Activated CD4-positive, alpha-beta T cell treated with anti-CD3 and anti-CD28 coated beads, Interleukin-2, amount 50 U/mL, for 4 hours (primary cell): ENCODE results near the gene PHACTR2.
"Not testable (repeated sequence)": the region's sequence is repeated elsewhere in the genome, so short reads cannot be mapped to it uniquely, and the experiment has no call there.

Experiments
- DNase-seq, 2 experiments: peaks; one replicate each; pipeline ENCODE4 v3.0.0-alpha.2; 2020

Gene PHACTR2

DNA sequence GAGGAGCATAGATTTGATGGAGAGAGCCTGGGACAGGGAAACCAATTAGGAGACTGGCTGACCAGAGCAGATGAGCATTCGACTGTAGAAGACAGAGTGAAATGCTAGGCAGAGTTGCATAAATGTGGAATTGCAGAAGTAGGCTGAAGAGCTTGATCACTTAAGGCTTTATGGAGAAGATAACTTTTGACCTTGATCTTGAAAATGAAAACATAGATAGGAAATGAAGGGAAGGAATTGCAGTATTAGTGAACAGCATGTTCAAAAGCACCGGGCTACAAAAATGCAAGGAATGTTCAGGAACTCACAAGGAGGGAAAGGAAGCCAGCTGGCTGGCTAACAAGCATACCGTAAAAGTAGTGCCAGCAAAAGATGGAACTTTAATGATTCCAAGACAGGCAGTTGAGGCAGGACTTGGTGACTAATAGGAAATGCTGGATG is 144.8 kb downstream of the PHACTR2 start:
- DNase-seq: no peak

DNA sequence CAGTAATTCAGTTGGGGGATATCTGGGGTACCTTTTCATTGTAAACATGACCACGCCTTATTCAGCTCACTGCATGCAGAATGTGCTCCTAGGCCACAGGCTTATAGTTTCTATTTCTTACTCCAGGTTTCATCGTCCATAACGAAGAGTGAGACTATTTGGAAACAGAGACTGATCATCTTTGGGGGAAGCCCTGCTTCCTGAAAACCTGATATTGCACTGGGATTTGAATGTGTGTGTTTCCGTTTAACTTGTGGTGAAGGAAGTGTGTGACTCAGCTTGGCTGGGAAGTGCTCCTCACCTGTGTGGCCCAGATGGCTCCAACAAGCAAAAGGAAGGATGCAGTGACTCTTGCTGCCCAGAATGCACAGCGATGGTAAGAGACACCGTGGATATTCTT is 145.8 kb downstream of the PHACTR2 start:
- DNase-seq: no peak

DNA sequence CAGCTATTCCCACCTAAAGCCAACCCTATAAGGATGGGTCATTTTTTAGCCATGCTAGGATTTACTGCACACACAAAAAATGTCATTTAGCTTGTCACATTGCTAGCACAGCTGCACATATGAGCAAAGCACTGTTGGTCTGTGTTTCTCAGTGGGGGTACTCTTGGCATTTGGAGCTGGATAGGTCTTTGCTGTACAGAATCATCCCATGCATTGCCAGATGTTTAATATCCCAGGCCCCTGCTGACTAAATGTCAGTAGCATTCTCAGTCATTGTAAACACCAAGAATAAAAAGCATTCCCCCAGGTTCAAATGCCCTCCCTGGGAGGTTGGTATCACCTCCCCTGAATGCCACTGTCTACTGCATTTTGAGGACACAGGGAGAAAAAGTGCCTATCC is 150.8 kb downstream of the PHACTR2 start:
- DNase-seq: no peak

DNA sequence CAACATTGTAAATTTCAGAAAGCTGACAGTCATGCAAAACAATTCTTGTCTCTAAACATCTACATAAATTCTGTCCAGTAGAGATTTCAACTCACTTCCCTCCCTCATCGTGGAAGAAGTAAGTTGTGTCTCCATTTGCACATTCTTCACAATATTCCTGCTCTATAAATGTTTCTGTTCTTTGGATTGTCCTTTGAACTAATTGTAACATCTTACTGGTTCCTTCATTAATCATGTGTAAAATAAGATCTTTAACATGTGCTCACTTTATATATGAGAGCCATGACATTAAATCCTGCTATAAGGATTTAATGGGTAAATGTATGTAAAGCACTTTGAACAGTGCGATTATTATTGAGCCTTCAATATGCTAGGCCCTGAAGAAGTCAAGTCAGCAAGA is 158.4 kb downstream of the PHACTR2 start:
- no peak for DNase-seq

DNA sequence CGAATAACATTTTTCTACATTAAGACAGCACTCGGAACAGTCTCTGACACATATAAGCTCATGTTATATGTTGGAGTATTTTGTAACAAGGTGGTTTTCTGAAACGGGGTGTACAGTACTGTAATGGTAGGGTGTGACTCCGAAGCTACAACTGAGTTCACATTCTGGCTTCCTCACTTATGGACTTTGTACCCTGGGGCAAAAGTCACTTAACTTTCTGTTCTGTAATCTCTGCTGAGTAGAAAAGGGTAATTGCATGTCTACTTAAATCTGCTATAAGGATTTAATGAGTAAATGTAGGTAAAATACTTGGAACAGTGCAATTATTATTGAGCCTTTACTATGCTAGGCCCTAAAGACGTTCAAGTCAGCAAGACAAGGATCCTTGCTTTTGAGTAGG is 160.6 kb downstream of the PHACTR2 start:
- DNase-seq: no peak

DNA sequence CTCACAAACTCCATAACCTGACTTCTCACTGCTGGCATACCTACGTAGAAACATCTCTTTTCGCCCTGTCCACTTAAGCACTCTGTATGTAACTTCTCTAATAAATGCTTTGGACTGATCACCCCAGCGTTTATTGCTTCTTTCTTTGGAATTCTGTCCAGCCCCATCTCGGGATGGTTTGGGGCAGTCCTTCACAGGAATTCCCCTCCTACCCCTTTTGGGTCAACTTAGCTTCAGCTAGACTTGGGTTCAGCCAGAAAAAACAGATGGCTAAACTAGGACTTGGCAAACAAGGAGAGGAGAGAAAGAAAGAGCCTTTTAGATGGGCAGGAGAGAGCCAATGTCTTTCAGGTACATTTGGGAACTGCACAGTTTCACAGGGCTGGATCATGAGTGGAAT is 161.4 kb downstream of the PHACTR2 start:
- no peak for DNase-seq

DNA sequence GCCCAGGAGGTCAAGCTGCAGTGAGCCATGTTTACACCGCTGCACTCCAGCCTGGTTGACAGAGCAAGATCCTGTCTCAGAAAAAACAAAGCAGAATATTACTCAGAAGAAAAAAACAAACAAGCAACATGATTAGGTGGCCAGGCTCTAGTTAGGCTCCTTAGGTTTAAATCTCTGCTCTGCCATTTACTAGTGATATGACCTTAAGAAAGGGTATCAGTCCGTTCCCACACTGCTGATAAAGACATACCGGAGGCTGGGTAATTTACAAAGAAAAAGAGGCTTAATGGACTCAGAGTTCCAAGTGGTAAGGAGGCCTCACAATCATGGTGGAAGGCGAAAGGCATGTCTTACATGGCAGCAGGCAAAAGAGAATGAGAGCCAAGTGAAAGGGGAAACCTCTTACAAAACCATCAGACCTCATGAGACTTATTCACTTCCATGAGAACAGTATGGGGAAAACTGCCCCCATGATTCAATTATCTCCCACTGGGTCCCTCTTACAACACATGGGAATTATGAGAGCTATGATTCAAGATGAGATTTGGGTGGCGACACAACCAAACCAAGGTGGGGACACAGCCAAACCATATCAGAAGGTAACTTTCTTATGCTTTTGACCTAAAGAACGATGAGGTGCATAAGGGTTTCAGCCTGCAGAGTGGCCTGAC is 163.0 kb downstream of the PHACTR2 start:
- no peak for DNase-seq

DNA sequence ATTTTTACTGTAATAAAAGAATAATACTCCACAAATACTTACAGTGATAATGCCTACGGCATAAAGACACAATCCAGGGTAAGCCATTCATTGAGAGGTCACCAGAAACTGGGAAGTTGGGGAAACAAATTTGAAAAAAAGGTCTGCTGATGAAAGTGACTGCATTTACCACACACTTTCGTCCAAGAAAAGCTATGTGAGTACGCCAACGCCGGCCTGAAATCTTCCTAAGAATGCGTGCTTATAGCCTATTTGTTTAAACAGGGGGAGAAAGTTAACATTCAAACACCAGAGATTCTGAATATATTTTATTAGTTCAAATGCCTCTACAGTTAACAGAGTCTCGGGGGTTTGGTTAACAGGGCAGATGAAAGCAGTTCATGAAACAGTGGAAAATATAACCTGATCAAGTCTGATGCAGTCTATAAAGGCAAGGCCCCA is 164.7 kb downstream of the PHACTR2 start:
- DNase-seq: no peak

DNA sequence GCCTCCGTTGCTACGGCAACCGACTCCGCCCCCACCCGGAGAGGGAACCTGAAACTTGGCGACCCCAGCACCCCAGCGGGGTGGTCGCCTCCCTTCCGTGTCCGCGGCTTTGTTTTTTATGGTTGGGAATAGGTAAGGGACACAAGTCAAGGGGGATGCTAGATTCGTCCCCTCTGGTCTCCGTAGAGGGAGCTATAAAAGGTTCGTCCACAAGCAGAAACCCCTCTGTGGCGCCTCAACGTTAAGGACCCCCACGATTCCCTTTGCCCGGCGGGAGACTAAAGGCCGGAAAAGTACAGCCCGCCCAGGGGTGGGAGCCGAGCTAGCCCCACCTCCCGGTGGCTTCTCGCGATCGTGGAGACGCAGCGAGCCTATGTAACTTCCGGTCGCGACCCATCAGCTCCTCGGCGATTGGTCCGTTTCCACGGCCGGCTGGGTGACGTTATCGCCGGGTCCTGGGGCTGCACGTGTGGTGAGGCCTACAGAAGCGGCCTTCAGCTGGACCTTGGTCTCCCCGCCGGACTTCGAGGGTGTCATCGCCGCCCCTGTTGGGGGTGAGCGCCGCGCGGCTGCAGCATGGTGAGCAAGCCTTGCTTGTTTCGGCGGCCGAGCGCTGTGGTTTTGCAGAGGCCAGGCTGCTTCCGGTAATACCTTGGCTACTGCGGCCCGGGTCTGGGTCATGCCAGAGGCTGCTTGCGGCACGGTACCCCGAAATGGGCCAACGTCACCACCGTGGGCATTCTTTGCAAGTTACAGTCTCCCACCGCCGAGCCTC is 165.3 kb downstream of the PHACTR2 start, which contains the start of gene LTV1:
Gene LTV1, plus strand, starts transcription at position 437 of the 775 bp plus-strand sequence. Its CDS starts 140 bp downstream, at position 577.
- peak; percentile 87 to 89 for DNase-seq

DNA sequence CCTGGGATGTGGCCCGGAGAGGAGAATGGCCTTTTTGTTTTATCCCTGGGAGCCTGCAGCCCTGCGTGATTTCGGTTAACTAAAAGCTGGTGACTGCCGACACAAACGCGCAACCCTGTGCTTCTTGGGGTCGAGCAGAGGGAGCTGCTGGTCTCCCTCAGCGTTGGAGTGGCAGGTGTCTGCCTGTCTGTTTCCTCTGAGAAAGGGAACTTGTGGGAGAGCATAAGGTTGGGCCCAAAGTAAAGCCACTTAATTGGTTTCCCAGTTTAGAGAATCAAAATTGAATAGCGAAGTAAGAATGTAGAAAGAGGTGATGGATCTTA is 165.9 kb downstream of the PHACTR2 start:
- no peak for DNase-seq

DNA sequence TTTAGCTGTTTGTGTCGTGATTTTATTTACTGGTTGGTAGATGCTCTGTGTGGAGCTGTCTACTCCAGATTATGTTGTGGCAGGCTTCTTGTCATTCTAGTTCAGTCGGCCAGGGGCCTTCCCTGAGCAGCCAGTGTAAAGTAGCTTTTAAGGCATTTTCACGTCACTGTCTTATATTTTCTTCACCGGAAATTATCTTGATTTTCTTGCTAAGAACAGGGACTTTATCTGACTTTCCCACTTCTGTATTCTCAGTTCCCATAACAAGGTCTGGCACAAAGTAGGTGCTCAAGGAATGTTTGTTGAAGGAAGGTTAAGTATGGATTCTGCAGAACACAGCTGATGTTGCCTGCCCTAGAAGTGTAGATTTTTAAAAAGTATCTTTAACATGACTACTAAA is 166.2 kb downstream of the PHACTR2 start:
- no peak for DNase-seq

DNA sequence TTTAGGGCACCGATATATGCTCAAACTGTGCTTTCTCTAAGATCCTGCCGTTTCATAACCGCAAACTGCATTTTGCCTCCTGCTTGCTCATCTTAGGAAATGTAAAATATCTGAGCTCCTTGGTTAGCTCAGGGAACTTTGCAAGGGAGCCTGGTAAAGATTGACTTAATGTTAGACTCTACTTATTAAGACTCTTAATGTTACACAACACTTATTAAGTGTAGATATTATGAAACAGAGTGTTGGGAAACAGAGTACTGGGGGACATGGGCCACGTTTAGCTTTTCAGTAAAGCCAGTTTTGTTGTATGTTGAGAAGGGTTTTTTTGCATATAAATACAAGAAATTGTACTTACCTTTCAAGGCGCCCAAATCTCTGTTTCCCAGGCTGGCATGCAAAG is 167.3 kb downstream of the PHACTR2 start:
- no peak for DNase-seq

DNA sequence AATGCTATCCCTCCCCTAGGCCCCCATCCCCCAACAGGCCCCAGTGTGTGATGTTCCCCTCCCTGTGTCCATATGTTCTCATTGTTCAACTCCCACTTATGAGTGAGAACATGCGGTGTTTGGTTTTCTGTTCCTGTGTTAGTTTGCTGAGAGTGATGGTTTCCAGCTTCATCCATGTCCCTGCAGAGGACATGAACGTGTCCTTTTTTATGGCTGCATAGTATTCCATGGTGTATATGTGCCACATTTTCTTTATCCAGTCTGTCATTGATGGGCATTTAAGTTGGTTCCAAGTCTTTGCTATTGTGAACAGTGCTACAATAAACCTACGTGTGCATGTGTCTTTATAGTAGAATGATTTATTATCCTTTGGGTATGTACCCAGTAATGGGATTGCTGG is 173.9 kb downstream of the PHACTR2 start:
- DNase-seq: not testable (repeated sequence)

DNA sequence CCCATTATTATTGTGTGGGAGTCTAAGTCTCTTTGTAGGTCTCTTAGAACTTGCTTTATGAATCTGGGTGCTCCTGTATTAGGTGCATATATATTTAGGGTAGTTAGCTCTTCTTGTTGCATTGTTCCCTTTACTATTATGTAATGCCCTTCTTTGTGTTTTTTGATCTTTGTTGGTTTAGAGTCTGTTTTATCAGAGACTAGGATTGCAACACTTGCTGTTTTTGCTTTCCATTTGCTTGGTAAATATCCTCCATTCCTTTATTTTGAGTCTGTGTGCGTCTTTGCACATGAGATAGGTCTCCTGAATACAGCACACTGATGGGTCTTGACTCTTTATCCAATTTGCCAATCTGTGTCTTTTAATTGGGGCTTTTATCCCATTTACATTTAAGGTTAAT is 177.3 kb downstream of the PHACTR2 start:
- DNase-seq: not testable (repeated sequence)

DNA sequence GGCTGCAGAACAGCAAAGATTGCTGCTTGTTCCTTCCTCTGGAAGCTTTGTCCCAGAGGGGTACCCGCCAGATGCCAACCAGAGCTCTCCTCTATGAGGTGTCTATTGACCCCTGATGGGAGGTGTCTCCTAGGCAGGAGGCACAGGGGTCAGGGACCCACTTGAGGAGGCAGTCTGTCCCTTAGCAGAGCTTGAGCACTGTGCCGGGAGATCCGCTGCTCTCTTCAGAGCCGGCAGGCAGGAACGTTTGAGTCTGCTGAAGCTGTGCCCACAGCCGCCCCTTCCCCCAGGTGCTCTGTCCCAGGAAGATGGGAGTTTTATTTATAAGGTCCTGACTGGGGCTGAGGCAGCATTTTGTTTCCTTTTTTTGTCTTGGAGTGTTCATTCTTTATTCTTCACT is 179.0 kb downstream of the PHACTR2 start:
- not testable (repeated sequence) for DNase-seq

DNA sequence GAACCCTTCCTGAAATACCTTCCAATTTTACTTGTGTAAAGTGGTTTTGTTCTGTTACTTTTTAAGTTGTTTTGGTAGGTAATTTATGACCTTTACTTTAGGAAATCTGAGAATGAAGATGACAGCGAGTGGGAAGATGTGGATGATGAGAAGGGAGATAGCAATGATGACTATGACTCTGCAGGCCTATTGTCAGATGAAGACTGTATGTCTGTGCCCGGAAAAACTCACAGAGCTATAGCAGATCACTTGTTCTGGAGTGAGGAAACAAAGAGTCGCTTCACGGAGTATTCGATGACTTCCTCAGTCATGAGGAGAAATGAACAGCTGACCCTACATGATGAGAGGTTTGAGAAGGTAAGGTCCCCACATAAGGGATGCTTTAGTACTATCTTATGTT is 179.9 kb downstream of the PHACTR2 start:
- no peak for DNase-seq

DNA sequence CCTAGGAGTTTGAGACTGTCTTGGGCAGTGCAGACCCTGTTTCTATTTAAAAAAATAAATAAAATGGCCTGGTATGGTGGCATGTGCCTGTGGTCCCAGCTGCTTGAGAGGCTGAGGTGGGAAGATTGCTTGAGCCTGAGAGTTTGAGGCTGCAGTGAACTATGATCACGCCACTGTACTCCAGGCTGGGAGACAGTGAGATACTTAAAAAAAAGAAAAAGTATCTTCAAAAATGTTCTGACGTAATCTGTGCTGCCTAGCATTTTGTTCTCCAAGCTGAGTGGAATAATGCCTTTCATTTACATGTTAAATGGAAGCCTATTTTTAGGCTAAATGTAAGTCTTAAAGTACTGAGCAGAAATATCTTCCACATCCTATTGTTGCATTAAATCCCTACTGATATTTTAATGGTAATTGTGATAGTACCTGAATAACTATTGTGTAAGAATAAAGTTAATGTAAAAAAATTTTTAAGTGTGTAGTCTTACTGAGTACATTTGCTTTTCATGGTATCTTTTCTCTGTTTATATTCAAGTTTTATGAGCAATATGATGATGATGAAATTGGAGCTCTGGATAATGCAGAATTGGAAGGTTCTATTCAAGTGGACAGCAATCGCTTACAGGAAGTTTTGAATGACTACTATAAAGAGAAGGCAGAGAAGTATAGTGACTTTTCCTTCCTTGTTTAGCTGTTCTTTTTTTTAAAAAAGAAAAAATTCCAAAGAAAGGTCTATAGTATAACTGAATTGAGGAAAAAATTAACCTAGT is 182.3 kb downstream of the PHACTR2 start:
- DNase-seq: no peak

DNA sequence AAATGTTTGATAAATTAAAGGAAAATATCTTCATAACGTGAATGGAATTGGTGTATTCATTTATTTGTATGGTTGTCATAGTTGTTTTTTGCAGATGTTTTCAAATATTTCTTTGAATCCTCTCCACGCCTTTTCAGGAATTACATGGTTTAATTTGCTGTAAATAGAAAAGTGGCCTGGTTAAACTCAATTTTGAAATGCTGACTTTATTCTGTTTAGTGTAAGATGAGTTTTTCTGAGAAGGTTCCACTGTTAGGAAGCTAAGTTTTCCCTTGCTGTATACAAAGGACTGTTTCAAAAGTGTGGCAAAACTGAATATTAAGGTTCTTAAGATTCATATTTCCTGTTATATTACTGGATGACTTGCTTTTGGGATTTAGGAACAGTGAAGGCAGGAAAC is 186.0 kb downstream of the PHACTR2 start:
- DNase-seq: no peak

DNA sequence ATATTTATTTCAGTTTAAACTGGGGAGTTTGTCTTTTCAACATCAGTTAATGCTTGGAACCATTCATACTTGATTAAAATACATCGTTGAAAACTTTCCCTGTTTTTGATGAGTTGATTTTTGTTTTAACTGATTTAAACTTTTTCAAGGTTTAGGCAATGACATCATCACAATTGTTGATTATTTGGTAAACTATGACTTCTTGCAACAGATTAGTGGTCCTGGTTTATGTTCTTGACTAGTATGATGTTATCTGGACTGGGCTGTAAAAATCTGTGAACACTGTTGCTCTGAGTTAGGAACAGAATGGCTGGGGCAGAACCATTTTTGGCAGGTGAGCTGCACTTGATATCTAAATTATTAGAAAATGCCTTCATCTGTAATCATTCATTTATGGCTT is 186.5 kb downstream of the PHACTR2 start, which contains the start of gene ZC2HC1B:
Gene ZC2HC1B, plus strand, starts transcription at position 241 of the 400 bp plus-strand sequence. Its CDS starts 66 bp downstream, at position 307.
- no peak for DNase-seq

DNA sequence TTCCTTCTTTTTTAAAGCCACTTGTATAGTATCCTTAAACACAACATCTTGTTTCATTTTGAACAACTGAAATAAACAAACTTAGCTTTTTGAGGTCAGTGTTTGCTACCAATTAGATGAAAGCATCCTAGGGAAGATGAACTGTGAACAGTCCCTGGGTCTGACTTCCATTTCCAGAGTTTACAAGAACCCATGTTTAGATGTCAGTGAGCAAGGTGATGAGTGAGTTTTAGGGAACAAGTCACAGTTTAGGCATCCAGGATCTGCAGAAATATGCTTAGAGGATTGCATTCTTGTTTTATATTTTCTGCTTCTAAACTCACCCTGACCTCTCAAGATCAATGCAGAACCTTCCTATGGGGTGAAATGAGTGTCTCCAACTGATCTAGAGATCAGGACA is 189.5 kb downstream of the PHACTR2 start:
- no peak for DNase-seq

DNA sequence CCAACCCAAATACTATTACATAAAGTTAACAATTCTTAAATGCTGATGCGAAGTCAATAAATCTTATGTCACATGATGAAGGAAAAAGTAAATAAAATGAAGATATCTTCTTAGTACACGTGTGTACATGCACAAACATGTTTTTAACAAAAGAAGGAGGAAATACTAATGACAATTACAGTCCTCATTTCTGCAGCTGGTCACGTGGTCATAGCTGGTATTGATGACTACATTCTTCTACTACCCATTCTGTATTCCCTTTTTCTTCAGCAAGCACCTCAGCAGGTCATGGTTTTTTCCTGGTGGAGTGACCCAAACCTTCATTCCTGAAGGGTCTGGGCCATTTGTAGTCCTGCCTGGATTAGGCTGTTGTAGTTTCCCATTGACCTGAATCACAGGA is 191.0 kb downstream of the PHACTR2 start:
- not testable (repeated sequence) for DNase-seq

DNA sequence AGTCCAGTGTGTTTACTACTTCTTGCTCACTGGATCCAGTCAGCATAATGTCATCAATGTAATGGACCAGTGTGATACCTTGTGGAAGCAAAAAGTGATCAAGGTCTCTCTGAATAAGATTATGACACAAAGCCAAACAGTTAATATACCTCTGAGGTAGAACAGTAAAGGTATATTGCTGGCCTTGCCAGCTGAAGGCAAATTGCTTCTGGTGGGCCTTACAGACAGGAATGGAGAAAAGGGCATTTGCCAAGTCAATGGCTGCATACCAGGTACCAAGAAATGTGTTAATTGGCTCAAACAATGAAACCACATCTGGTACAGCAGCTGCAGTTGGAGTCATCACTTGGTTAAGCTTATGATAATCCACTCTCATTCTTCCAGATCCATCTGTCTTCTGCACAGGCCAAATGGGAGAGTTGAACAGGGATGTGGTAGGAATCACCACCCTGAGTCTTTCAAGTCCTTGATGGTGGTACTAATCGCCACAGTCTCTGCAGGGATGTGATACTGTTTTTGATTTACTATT is 193.5 kb downstream of the PHACTR2 start:
- not testable (repeated sequence) for DNase-seq

DNA sequence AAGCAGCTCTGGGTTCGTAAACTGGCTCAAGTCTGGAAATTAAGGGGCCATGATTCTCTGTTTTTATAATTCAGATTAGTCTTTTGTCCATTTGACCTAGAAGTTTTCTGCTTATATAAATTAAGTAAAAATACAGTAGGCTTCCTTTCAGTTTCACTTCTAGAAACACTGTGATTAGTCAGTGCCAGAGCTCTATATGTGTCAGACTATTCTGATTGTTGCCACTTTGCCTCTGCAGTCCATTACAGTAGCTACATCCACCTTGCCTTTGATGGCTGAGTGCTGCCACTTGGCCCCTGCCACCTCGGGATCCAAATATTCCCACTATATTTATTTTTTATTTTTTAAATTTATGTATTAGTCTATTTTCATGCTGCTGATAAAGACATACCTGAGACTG is 194.4 kb downstream of the PHACTR2 start:
- DNase-seq: no peak
